GM20431 (cell line): ENCODE measurements around the gene ARHGAP18.

Experiments
- in situ Hi-C: fragments of 300-500 bp; cut with MseI, MboI; formaldehyde crosslinking; loops from one replicate; pipeline ENCODE4 v1.15.0; 2020; ENCODE audit warnings: low sequenced_read_pairs; ENCODE audit not compliant: unreplicated experiment

The ARHGAP18 gene

GRCh38 chr6:129628101-129628815 is 81.7 kb downstream of the ARHGAP18 start:
- in situ Hi-C loops = no loop called here

DNA sequence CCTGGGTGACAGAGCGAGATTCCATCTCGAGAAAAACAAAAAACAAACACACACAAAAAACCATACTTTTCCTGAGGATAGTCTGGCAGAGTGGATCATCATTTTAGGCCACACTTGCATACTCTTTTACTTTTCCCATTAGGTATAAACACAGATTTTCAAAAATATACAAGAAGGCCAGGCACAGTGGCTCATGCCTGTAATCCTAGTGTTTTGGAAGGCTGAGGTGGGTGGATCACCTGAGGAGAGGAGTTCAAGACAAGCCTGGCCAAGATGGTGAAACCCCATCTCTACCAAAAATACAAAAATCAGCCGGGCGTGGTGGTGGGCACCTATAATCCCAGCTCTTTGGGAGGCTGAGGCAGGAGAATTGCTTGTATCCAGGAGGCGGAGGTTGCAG is 85.5 kb downstream of the ARHGAP18 start:
- in situ Hi-C loops = no loop called here

GRCh38 chr6:129623008-129623732 is 86.8 kb downstream of the ARHGAP18 start:
- in situ Hi-C loops = no loop called here

DNA sequence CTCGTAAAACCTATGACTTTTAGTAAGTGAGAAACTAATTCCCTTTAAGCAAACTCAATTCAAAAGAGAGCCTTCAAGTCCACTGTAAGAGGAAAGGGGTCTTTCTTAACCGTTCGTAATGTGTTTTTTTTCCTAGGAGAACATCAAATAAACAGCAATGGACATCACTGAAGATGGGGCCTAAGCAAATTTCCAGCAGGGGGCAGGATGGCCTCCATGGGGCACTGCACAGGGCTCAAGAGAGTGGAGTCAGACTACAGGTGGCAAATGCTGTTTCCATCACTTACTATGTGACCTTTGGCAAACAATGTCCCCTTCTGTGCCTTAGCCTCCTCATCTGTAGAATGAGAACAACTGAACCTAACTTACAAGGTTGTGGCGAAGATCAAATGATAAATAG is 88.7 kb downstream of the ARHGAP18 start:
- in situ Hi-C loops = no loop called here

DNA sequence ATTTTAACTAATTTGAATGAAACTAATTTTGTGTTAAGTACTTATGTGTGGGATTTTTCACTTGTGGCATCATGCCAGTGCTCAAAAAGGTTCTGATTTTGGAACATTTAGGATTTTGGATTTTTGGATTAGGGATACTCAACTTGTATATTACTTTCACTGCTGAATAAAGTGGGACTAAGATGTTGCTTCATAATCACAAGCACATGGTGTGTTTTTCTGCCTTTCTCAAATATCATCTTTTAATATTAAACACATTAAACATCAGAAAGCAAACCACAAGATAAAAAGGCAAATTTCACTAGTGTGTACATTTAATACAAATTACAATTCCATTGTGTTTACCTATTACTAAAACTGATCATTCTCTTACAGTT is 89.8 kb downstream of the ARHGAP18 start:
- in situ Hi-C loops = no loop called here

GRCh38 chr6:129619579-129620233 is 90.3 kb downstream of the ARHGAP18 start:
- in situ Hi-C loops = no loop called here

- in situ Hi-C loops = no loop called here
Measured at GRCh38 chr6:129617986-129618385, 92.0 kb downstream of the ARHGAP18 start.

DNA sequence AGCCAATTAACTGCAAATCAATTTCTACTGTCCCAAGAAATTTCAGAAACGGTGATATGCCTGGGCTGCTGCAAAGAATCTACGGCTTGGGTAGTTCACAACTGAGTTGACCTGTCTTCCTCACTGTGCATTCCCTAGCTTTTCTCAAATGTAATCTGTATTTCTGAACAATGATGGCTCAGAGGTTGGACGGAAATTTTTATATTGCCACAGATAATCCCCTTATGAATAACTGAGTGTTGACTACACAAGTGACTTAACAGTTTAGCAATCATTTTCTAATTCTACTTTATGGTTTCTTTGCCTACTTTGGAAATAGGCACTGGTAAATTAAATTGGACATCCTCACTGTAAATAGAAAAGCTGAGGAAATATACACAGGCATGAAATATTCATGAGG is 94.5 kb downstream of the ARHGAP18 start:
- in situ Hi-C loops = no loop called here

DNA sequence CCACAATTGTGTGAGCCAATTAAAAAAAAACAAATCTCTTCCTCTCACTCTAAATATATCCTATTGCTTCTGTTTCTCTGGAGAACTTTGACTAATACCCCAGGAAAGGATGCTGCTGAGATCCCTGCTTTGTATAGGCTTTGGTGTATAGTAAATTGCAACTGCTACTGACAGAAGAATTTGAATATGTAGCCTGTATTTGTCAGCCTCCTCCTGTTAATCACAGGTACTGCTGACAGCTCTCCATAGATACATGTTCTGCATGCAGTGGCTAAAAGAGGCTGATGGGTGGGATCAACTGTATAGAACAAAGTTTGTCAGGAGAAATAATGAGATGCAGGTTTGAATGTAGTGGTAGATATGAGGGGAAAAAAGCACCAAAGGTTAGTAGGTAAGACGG is 95.0 kb downstream of the ARHGAP18 start:
- in situ Hi-C loops = no loop called here

- in situ Hi-C loops = no loop called here
Measured at GRCh38 chr6:129614464-129614863, 95.5 kb downstream of the ARHGAP18 start.

GRCh38 chr6:129612440-129612839 is 97.5 kb downstream of the ARHGAP18 start:
- in situ Hi-C loops = no loop called here

- in situ Hi-C loops = loop anchor here (10.0 kb wide), 1 partner anchor 115 kb away; no protein-coding TSS in a partner anchor
Measured at GRCh38 chr6:129609635-129610034, 100.3 kb downstream of the ARHGAP18 start.

GRCh38 chr6:129608886-129609537 is 101.0 kb downstream of the ARHGAP18 start:
- in situ Hi-C loops = loop anchor here (10.0 kb wide), 1 partner anchor 116 kb away; no protein-coding TSS in a partner anchor

DNA sequence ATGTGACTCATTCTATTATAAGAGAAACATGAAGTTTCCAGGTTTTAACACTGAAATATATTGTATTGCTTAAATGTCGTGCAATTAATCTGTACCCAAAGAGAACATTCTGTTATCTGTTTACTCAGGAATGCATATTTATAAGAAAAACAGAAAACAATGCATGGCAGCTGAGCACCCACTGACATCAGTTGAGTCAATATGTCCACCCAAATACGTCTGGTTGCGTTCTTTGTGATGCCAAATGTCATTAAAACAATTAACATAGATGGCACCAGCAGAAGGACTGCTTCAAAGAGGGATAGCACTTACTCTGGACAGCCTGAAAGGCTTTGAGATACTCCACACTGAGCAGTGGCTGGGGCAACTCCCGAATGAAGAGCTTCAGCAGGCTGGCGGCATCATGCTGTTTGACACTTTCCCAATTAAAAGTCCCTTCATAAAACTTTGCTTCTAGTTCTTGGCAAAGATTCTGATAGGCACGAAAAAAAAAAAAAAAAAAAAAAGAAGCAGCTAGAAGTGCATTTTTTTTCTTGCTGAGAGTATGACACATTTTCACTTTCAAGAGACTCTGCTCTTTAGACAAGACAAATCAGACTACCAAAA is 102.3 kb downstream of the ARHGAP18 start:
- in situ Hi-C loops = loop anchor here (10.0 kb wide), 1 partner anchor 117 kb away; no protein-coding TSS in a partner anchor

DNA sequence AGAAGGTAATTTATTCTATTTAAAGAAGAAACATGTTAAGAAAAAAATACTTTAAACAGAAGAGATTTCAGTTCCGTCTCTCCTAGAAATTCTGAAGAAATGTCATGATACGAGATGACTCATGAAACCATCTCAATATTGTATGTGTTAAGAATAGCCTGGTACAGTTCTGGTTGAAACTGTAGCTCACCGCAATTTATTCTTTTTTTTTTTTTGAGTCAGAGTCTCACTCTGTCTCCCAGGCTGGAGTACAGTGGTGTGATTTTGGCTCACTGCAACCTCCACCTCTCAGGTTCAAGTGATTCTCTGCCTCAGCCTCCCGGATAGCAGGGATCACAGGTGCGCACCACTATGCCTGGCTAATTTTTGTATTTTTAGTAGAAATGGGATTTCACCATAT is 103.3 kb downstream of the ARHGAP18 start:
- in situ Hi-C loops = loop anchor here (10.0 kb wide), 1 partner anchor 118 kb away; no protein-coding TSS in a partner anchor

GRCh38 chr6:129605967-129606366 is 104.0 kb downstream of the ARHGAP18 start:
- in situ Hi-C loops = loop anchor here (10.0 kb wide), 1 partner anchor 119 kb away; no protein-coding TSS in a partner anchor

DNA sequence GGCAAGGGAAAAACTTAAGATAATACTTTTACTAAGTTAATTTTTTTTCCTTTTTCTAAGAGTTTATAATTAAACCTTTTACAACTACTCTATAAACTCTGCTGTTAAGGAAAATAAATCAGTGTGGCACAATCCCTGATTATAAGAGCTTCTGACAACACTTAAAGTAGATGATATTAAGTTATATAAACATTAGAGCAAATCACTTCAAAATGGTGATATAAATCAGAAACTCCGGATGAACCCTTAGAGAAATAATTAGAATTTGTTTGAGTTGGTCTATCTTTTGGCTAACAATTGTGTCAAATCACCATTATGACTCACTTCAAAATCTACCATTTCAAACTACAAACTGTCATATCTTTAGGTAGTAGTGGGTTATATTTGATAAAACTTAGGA is 104.9 kb downstream of the ARHGAP18 start:
- in situ Hi-C loops = loop anchor here (10.0 kb wide), 1 partner anchor 120 kb away; no protein-coding TSS in a partner anchor

GRCh38 chr6:129604321-129604720 is 105.7 kb downstream of the ARHGAP18 start:
- in situ Hi-C loops = loop anchor here (10.0 kb wide), 1 partner anchor 120 kb away; no protein-coding TSS in a partner anchor

DNA sequence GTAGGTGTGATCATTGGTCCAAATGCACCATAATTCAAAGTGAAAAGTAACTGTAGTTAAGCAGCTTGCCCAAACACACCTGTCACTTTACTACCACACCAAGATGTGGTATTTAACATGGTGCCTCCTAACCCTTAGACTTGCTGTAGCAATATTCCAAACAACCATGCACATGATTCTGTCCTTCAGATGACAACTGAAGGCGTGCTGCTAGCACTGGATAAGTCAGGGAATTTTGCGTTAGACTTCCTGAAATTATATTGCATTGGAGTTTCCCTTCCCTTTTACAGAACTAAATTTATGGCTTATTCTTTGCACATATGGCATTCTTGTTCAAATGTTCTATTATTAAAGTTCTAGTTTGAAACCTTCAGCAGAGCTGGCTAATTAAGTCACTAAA is 106.2 kb downstream of the ARHGAP18 start:
- in situ Hi-C loops = loop anchor here (10.0 kb wide), 1 partner anchor 121 kb away; no protein-coding TSS in a partner anchor

DNA sequence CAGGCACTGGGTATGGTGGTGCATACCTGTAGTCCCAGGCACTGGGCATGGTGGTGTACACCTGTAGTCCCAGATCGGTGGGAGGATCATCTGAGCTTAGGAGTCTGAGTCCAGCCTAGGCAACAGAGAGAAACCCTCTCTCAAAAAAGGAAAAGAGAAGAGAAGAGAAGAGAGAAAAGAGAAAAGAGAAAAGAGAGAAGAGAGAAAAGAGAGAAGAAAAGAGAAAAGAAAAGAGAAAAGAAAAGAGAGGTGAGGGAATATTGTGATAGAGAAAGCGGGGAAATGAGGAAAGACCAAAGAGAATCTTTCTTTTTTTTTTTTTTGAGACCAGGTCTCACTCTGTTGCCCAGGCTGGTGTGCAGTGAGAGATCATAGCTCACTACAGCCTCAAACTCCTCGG is 108.7 kb downstream of the ARHGAP18 start:
- in situ Hi-C loops = loop anchor here (10.0 kb wide), 1 partner anchor 123 kb away; no protein-coding TSS in a partner anchor
